Esophagus mucosa (tissue), 1 donor: ENCODE data around the gene RBM8A. TPM values are rescaled to one million over a fixed set of nuclear protein-coding genes. Genes with fewer than 3 reads are reported as not detected.

Experiments
- ATAC-seq: fragments of 200-7000 bp; cut with Tn5 transposase; one replicate; pipeline ENCODE4 v1.9.1; 2020
- total RNA-seq: library from RNA; stranded (reverse); gene quantifications from one replicate; pipeline ENCODE4 v1.2.4, GENCODE V29; 2023
- donor health status: DM: yes; HTN: yes; CAD: no.

The RBM8A gene
- total RNA-seq, 1 donor from 2014 or later = 152 TPM

- ATAC-seq = no peak
Observed at GRCh38 chr1:145912128-145912641, 15.1 kb downstream of the RBM8A start.

GRCh38 chr1:145908653-145909052 lies 18.6 kb downstream of the RBM8A start:
- no peak for ATAC-seq

- no peak for ATAC-seq
Observed at GRCh38 chr1:145906954-145907753, 20.1 kb downstream of the RBM8A start.

GRCh38 chr1:145901312-145902021 lies 25.8 kb downstream of the RBM8A start:
- no peak for ATAC-seq

- ATAC-seq = no peak
Observed at GRCh38 chr1:145898756-145899155, 28.5 kb downstream of the RBM8A start.

- ATAC-seq = no peak
Observed at GRCh38 chr1:145897969-145898368, 29.3 kb downstream of the RBM8A start.

- ATAC-seq = no peak
Observed at GRCh38 chr1:145895471-145895870, 31.8 kb downstream of the RBM8A start.

- ATAC-seq = no peak
Observed at GRCh38 chr1:145893306-145894055, 33.8 kb downstream of the RBM8A start.

- no peak for ATAC-seq
Observed at GRCh38 chr1:145892486-145893087, 34.7 kb downstream of the RBM8A start.

GRCh38 chr1:145891587-145892485 lies 35.4 kb downstream of the RBM8A start:
- peak; percentile 85 for ATAC-seq

- peak; percentile 69 for ATAC-seq
Observed at GRCh38 chr1:145891143-145891542, 36.1 kb downstream of the RBM8A start.

- ATAC-seq = no peak
Observed at GRCh38 chr1:145889722-145890121, 37.6 kb downstream of the RBM8A start.

GRCh38 chr1:145887631-145888030 lies 39.7 kb downstream of the RBM8A start:
- ATAC-seq = no peak

- no peak for ATAC-seq
Observed at GRCh38 chr1:145886816-145887215, 40.5 kb downstream of the RBM8A start.

GRCh38 chr1:145886390-145886789 lies 40.9 kb downstream of the RBM8A start:
- ATAC-seq = no peak

GRCh38 chr1:145885738-145886287 lies 41.5 kb downstream of the RBM8A start, which contains the start of gene ANKRD35:
Gene ANKRD35, minus strand, starts transcription at chr1:145885866. Its CDS starts 108 bp downstream, at chr1:145885758.
- ATAC-seq = peak; percentile 89

- peak; percentile 22 for ATAC-seq
Observed at GRCh38 chr1:145884675-145885074, 42.6 kb downstream of the RBM8A start.

GRCh38 chr1:145879775-145880174 lies 47.5 kb downstream of the RBM8A start:
- no peak for ATAC-seq

GRCh38 chr1:145878724-145879123 lies 48.6 kb downstream of the RBM8A start:
- peak; percentile 92 for ATAC-seq

GRCh38 chr1:145877923-145878486 lies 49.3 kb downstream of the RBM8A start:
- peak; percentile 89 for ATAC-seq

- no peak for ATAC-seq
Observed at GRCh38 chr1:145874646-145875045, 52.6 kb downstream of the RBM8A start.
